Measurements from ENCODE around the gene DNAH14.

The DNAH14 gene

DNA sequence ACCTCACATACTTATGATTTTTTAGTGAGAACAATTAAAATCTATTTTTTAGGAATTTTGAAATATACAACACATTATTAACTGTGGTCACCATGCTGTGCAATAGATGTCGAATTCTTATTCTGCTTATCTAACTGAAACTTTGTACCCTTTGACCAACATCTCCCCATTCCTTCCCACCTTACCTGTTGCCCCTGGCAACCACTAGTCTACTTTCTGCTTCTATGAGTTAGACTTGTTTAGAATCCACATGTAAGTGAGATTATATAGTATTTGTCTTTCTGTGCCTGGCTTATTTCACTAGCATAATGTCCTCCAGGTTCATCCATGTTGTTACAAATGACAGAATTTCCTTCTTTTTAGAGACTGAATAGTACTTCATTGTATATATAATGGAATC lies 330.1 kb downstream of the DNAH14 start:
- no peak for DNase-seq (ENCODE audit: low spot score)
- no peak overlapping the region for H3K4me3 ChIP-seq
- TF ChIP-seq, protein P1, sequence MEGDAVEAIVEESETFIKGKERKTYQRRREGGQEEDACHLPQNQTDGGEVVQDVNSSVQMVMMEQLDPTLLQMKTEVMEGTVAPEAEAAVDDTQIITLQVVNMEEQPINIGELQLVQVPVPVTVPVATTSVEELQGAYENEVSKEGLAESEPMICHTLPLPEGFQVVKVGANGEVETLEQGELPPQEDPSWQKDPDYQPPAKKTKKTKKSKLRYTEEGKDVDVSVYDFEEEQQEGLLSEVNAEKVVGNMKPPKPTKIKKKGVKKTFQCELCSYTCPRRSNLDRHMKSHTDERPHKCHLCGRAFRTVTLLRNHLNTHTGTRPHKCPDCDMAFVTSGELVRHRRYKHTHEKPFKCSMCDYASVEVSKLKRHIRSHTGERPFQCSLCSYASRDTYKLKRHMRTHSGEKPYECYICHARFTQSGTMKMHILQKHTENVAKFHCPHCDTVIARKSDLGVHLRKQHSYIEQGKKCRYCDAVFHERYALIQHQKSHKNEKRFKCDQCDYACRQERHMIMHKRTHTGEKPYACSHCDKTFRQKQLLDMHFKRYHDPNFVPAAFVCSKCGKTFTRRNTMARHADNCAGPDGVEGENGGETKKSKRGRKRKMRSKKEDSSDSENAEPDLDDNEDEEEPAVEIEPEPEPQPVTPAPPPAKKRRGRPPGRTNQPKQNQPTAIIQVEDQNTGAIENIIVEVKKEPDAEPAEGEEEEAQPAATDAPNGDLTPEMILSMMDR (IDR thresholded peaks at IDR 0.05), result no peak
- no peak overlapping the region for H3K27ac ChIP-seq

- TF ChIP-seq, protein P1 (IDR thresholded peaks at IDR 0.05), result no peak
- no peak for DNase-seq (ENCODE audit: low spot score)
- Histone ChIP-seq H3K4me3 (no peak overlapping the region), H3K27ac (no peak overlapping the region)
Measured at GRCh38 chr1:225260319-225260718, 330.8 kb downstream of the DNAH14 start.

DNA sequence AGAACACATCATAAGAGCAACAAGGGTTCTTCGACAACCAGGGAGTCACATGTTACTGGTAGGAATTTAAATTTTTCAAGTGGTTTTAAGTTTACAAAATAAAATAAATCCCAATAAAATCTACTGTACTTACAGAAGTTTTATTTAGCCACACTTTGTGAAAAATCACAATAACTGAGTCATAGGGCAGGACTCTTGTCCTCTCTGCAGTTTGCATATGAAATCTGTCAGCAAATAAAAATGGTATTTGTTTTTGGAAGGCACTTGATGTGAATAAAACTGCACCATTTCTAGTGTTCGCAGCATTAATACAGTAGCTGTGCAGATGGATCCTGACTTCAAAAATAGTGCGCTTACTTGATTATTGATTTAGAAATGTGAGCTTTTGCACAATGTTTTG lies 348.0 kb downstream of the DNAH14 start:
- DNase-seq (ENCODE audit: low spot score), result no peak
- Histone ChIP-seq H3K4me3 (no peak overlapping the region), H3K27ac (no peak overlapping the region)
- TF ChIP-seq, protein P1 (IDR thresholded peaks at IDR 0.05), result no peak

DNA sequence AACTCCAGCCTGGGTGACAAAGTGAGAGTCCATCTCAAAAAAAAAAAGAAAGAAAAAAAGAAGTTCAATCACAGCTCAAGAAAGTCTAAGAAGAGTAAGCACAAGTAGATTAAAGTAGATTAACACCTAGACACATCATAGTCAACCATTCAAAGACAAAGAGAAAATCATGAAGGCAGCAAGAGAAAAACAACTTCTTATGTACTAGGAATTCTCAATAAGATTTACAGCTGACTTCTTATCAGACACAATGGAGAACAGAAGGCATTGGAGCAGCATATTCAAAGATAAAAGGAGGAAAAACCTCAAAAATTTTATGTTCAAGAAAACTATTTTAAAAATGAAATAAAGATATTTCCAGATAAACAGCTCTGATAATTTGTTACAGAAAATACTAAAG lies 351.1 kb downstream of the DNAH14 start:
- H3K27ac ChIP-seq, result no peak overlapping the region
- no peak overlapping the region for H3K4me3 ChIP-seq
- no peak for DNase-seq (ENCODE audit: low spot score)
- TF ChIP-seq, protein P1 (IDR thresholded peaks at IDR 0.05), result no peak

DNA sequence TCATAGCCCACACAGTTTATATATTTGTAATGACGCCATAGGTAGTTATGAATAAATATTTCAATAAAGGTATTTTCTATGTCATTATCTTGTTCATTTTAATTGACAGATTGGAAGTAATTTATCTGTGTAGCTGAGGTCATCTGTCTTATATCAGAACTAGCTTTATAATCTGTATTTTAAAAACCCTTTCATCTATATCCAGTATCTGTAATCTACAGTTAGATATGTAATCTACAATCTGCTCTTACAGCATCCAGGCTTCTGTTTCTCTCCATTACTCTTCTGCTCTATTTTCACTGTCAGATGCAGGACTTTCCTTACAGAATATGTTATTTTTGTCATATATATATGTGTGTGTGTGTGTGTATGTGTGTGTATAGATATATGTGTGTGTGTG lies 360.8 kb downstream of the DNAH14 start:
- Histone ChIP-seq H3K4me3 (no peak overlapping the region), H3K27ac (no peak overlapping the region)
- DNase-seq (ENCODE audit: low spot score), result no peak
- TF ChIP-seq, protein P1 (IDR thresholded peaks at IDR 0.05), result no peak

- Histone ChIP-seq H3K27ac (no peak overlapping the region), H3K4me3 (no peak overlapping the region)
- TF ChIP-seq, protein P1 (IDR thresholded peaks at IDR 0.05), result no peak
- DNase-seq (ENCODE audit: low spot score), result no peak
Measured at GRCh38 chr1:225299624-225300023, 370.1 kb downstream of the DNAH14 start.

GRCh38 chr1:225300381-225300780 lies 370.9 kb downstream of the DNAH14 start:
- TF ChIP-seq, protein P1 (IDR thresholded peaks at IDR 0.05), result no peak
- no peak for DNase-seq (ENCODE audit: low spot score)
- Histone ChIP-seq H3K4me3 (no peak overlapping the region), H3K27ac (no peak overlapping the region)
